B cell (primary cell): Measurements from ENCODE around the gene COX14. TPM values are rescaled to one million over a fixed set of nuclear protein-coding genes. Genes with fewer than 3 reads are reported as not detected.

ENCODE experiments used
- ATAC-seq: fragments of 200-7000 bp; cut with Tn5 transposase; one replicate; pipeline ENCODE4 v1.10.0; 2021; ENCODE audit warnings: low read depth, mild to moderate bottlenecking, moderate number of reproducible peaks, moderate library complexity
- CTCF ChIA-PET: fragments of 350-600 bp; sonication (Branson Sonifier 250); formaldehyde crosslinking; loops from one replicate; lab custom pipeline; 2021; ENCODE audit warnings: antibody characterized with exemption, inconsistent platforms; lab: Charles Lee
- POLR2A ChIA-PET: fragments of 350-600 bp; sonication (Branson Sonifier 250); formaldehyde crosslinking; loops from one replicate; lab custom pipeline; 2021; ENCODE audit warnings: antibody characterized with exemption; lab: Charles Lee
- DNase-seq: peaks from one replicate; pipeline ENCODE4 v3.0.0; 2013
- H2AFZ ChIP-seq: 2 replicates; pipeline ENCODE4 v1.6.1; 2012; ENCODE audit warnings: mild to moderate bottlenecking, low read depth, low read length; ENCODE audit not compliant: insufficient read depth, poor library complexity, severe bottlenecking
- H3K27ac ChIP-seq, 2 donors: 1 replicate in 1 of 2; 2 replicates in 1 of 2; pipeline ENCODE4 v1.5.1; 2012 to 2013; ENCODE audit warnings: low read length in 2 of 2, mild to moderate bottlenecking in 2 of 2, moderate library complexity in 1 of 2
- H3K27me3 ChIP-seq, 4 experiments: fragments of 200-600 bp in 1 of 4; sonication (generic) in 1 of 4; replicated peaks in 1 of 4; 1 replicate in 2 of 4; 2 replicates in 2 of 4; pipeline versions ENCODE4 v1.6.1 to v1.7.0; 2013 to 2016; ENCODE audit warnings: low read length in 3 of 4, mild to moderate bottlenecking in 2 of 4, mixed read lengths in 1 of 4, moderate library complexity in 1 of 4; ENCODE audit not compliant: insufficient read depth in 4 of 4, control insufficient read depth in 3 of 4; ENCODE audit errors: control extremely low read depth in 1 of 4
- H3K36me3 ChIP-seq, 2 experiments: replicated peaks in 1 of 2; 1 replicate in 1 of 2; 2 replicates in 1 of 2; pipeline versions ENCODE4 v1.6.1 to v1.7.1; 2013; ENCODE audit warnings: low read length in 1 of 2; ENCODE audit not compliant: insufficient read depth in 2 of 2, control insufficient read depth in 1 of 2; ENCODE audit errors: control extremely low read depth in 1 of 2, extremely low read depth in 1 of 2
- H3K4me1 ChIP-seq, 2 donors: fragments of 200-600 bp in 1 of 2; sonication (generic) in 1 of 2; 1 replicate in 1 of 2; 2 replicates in 1 of 2; pipeline versions ENCODE4 v1.5.1 to v1.6.1; 2013 to 2017; ENCODE audit warnings: low read length in 2 of 2; ENCODE audit not compliant: control insufficient read depth in 2 of 2, insufficient read depth in 2 of 2
- H3K4me2 ChIP-seq: replicated peaks from 2 replicates; pipeline ENCODE3; 2012; ENCODE audit warnings: mild to moderate bottlenecking, low read depth, low read length; ENCODE audit not compliant: poor library complexity, severe bottlenecking
- H3K4me3 ChIP-seq, 5 experiments: fragments of 200-600 bp in 1 of 5; sonication (generic) in 1 of 5; 1 replicate in 3 of 5; 2 replicates in 2 of 5; pipeline versions ENCODE4 v1.5.1 to v1.7.0; 2011 to 2016; ENCODE audit warnings: low read length in 4 of 5, mild to moderate bottlenecking in 4 of 5, low read depth in 2 of 5, control low read depth in 1 of 5, moderate library complexity in 1 of 5; ENCODE audit not compliant: insufficient read depth in 1 of 5; ENCODE audit errors: control extremely low read depth in 1 of 5, extremely low read depth in 1 of 5
- H3K79me2 ChIP-seq: fragments of 200-600 bp; sonication (generic); one replicate; pipeline ENCODE4 v1.6.0; 2016; ENCODE audit warnings: low read length; ENCODE audit not compliant: control insufficient read depth, insufficient read depth
- H3K9ac ChIP-seq: fragments of 200-600 bp; sonication (generic); 2 replicates; pipeline ENCODE4 v1.6.1; 2017; ENCODE audit warnings: mild to moderate bottlenecking, low read length, moderate library complexity
- H3K9me3 ChIP-seq, 3 donors: one replicate each; pipeline versions ENCODE4 v1.6.1 to v1.7.1; 2013; ENCODE audit warnings: low read length in 2 of 3; ENCODE audit not compliant: control insufficient read depth in 2 of 3, insufficient read depth in 1 of 3; ENCODE audit errors: control extremely low read depth in 1 of 3
- H4K20me1 ChIP-seq: 2 replicates; pipeline ENCODE4 v1.6.0; 2012; ENCODE audit warnings: mild to moderate bottlenecking, low read length; ENCODE audit not compliant: insufficient read depth, control insufficient read depth, poor library complexity, severe bottlenecking
- H3K27ac Mint-ChIP-seq: one replicate; pipeline ENCODE4 v1.8.0; 2021; ENCODE audit warnings: mixed read lengths
- H3K27me3 Mint-ChIP-seq: one replicate; pipeline ENCODE4 v1.8.0; 2021; ENCODE audit warnings: mixed read lengths
- H3K4me1 Mint-ChIP-seq: one replicate; pipeline ENCODE4 v1.8.0; 2021; ENCODE audit warnings: mixed read lengths
- H3K4me3 Mint-ChIP-seq: one replicate; pipeline ENCODE4 v1.8.0; 2021; ENCODE audit warnings: mixed read lengths
- H3K9me3 Mint-ChIP-seq: one replicate; pipeline ENCODE4 v1.8.0; 2022; ENCODE audit warnings: mixed read lengths; ENCODE audit not compliant: insufficient read depth
- CTCF ChIP-seq: fragments of 200-600 bp; IDR thresholded peaks from one replicate; pipeline ENCODE4 v1.8.0; 2022; ENCODE audit warnings: antibody characterized with exemption, mild to moderate bottlenecking
- EZH2 ChIP-seq: IDR thresholded peaks from 2 replicates; pipeline ENCODE4 v1.6.1; 2012; ENCODE audit warnings: borderline replicate concordance, low read depth, mild to moderate bottlenecking, moderate library complexity, low read length; ENCODE audit not compliant: insufficient read depth, poor library complexity, severe bottlenecking
- WGBS: methylation state at CpG from one replicate; pipeline ENCODE4 v1.1.5; 2013; ENCODE audit warnings: missing lambda C conversion rate; ENCODE audit not compliant: insufficient coverage; 5-methylcytosine and 5-hydroxymethylcytosine counted together
- intact Hi-C: fragments of 100-400 bp; cut with micrococcal nuclease; formaldehyde crosslinking; loops from one replicate; pipeline ENCODE4 v1.10.0; 2022
- polyA plus RNA-seq: library from polyadenylated mRNA; depleted of rRNA; stranded (reverse); fragments of >200 nt; gene quantifications from 2 replicates; pipeline ENCODE4 v1.2.3, GENCODE V29; 2012
- total RNA-seq, 2 donors: library from RNA; stranded (reverse); fragments of 120-200 nt in 1 of 2; gene quantifications; 1 replicate in 1 of 2; 2 replicates in 1 of 2; pipeline versions ENCODE4 v1.2.3 to v1.2.4, GENCODE V29; 2013 to 2022

Gene COX14
- total and polyA plus RNA-seq, 2 donors (not counting 1 experiment from before 2014, with no cell fraction given) = 31.8 to 60.4 TPM

- H3K4me1 Mint-ChIP-seq = peaks cover 3% of the 10 kb centered on the region
- intact Hi-C loops = no loop called here
- ChIA-PET CTCF (interaction anchor here (0.5 to 1.7 kb wide), 2 partner anchors 92 to 96 kb away, joined by 3 to 5 read pairs; no protein-coding TSS in a partner anchor), POLR2A (no interaction called here)
- Histone ChIP-seq H2AFZ (no peak overlapping the region), H3K4me3 (no peak overlapping the region), H4K20me1 (no peaks in the 10 kb centered on the region), H3K9me3 (peaks cover 0 to 4% (median 0%) of the 10 kb centered on the region in 3 donors), H3K4me2 (no peak overlapping the region), H3K36me3 (no peaks in the 10 kb centered on the region), H3K4me1 (peaks cover 3 to 4% of the 10 kb centered on the region in 2 donors), H3K27me3 (peaks cover 0 to 31% (median 8%) of the 10 kb centered on the region in 4 experiments), H3K79me2 (no peaks in the 10 kb centered on the region), H3K9ac (no peak overlapping the region), H3K27ac (no peak overlapping the region)
- no peak for ATAC-seq
- H3K4me3 Mint-ChIP-seq = no peak overlapping the region
- no peak overlapping the region for H3K27ac Mint-ChIP-seq
- no peak for DNase-seq
- TF ChIP-seq EZH2 (no peak), CTCF (no peak)
- WGBS = 79% methylated on average over 3 of the region's 5 CpGs
- no peaks in the 10 kb centered on the region for H3K9me3 Mint-ChIP-seq
- H3K27me3 Mint-ChIP-seq = peaks cover 45% of the 10 kb centered on the region
Measured at GRCh38 chr12:50062728-50063460, 49.1 kb upstream of the COX14 start.

GRCh38 chr12:50065726-50066310 is 46.2 kb upstream of the COX14 start:
- CTCF ChIA-PET = interaction anchor here (0.5 to 15.9 kb wide), 10 partner anchors 8 to 199 kb away, joined by 3 to 343 read pairs (median 6); partner anchors contain the start of gene CERS5
- Histone ChIP-seq H2AFZ (no peak overlapping the region), H3K4me2 (no peak overlapping the region), H3K27me3 (peaks cover 0 to 8% (median 1%) of the 10 kb centered on the region in 4 experiments), H3K9me3 (no peaks in the 10 kb centered on the region), H3K4me1 (peaks cover 0 to 5% of the 10 kb centered on the region in 2 donors), H4K20me1 (no peaks in the 10 kb centered on the region), H3K9ac (no peak overlapping the region), H3K36me3 (no peaks in the 10 kb centered on the region), H3K4me3 (no peak overlapping the region), H3K27ac (no peak overlapping the region), H3K79me2 (no peaks in the 10 kb centered on the region)
- H3K27ac Mint-ChIP-seq = no peak overlapping the region
- H3K4me3 Mint-ChIP-seq = no peak overlapping the region
- DNase-seq (no peak), ATAC-seq (no peak)
- H3K9me3 Mint-ChIP-seq = no peaks in the 10 kb centered on the region
- no peak for TF ChIP-seq EZH2
- no peak for TF ChIP-seq CTCF
- intact Hi-C loops = no loop called here
- H3K4me1 Mint-ChIP-seq = peaks cover 4% of the 10 kb centered on the region
- POLR2A ChIA-PET = interaction anchor here (0.6 kb wide), 1 partner anchor 9 kb away, joined by 4 read pairs; no protein-coding TSS in a partner anchor
- WGBS = no CpG with 5 or more reads among the region's 3 CpGs
- peaks cover 28% of the 10 kb centered on the region for H3K27me3 Mint-ChIP-seq
